ENCODE measurements around the gene UTS2R.
"Not testable (repeated sequence)": the region's sequence is repeated elsewhere in the genome, so short reads cannot be mapped to it uniquely, and the experiment has no call there.

UTS2R gene

DNA sequence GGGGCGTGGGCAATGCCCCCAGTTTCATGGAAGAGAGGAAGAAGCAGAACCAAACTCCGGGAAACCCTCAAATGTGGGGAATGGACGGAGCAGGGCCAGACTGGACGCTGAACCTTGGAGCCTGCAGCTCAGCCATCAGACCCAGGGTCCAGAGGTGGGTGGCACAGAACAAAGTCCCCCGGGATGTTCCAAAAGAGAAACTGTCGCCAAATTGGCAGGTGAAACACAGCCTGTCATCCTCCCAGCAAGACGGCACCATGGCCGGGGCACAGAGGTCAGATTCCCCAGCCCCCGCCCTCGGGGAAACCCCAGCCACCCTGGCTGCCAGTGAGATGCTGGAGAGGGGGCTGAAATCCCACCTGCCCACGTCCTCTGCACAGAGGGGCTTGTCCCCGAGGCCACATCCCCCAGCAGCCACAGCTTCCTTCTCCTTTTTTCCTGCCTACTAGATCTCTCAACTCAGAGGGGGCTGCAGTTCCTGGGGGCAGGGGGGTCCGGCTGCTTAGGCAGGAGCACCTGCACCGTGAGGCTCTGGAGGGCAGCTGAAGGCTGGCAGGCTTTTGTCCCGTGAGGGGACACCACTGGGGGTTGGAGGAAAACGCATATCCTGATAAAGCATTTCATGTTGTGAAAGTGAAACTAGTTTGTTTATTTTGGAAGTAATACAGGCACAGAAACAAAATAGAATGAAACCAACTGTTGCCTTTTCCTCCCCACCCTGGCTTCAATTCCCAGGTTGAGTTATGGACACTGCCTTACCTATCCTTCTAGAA, 36.8 kb upstream of the UTS2R start:
- DNase-seq, result no peak

DNA sequence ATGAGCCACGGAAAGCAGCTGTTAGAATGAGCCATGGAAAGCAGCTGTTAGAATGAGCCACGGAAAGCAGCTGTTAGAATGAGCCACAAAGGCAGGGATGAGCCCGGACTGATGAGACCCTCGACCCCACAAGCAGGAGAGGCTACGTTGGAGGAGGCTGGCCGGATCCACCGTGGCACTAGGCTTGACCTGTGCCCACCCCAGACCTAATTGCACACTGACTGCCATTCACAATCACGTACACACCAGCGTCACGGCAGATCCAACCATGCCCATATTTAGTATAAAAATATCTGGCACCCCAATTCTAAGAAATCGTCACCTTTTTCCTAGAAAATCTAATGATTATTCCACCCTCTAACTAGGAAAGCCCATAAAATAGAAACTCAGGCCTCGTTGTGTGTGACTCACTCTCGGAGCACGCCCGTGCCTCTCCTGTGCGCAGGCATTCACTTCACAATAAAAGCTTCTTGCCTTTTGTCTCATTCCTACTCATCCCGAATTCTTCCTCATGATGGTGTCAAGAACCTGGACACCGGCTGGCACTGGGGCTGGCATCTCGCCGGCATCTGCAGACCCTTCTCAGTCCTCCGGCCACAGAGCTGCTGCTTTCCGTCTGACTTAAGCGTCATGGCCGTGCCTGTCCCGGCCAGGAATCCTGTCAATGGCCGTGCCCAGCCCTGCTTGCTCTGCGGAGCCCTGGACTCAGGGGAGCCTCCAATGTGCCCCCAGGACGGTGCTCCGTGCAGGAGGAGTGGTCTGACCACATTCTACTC, 32.5 kb upstream of the UTS2R start:
- no peak for DNase-seq

DNA sequence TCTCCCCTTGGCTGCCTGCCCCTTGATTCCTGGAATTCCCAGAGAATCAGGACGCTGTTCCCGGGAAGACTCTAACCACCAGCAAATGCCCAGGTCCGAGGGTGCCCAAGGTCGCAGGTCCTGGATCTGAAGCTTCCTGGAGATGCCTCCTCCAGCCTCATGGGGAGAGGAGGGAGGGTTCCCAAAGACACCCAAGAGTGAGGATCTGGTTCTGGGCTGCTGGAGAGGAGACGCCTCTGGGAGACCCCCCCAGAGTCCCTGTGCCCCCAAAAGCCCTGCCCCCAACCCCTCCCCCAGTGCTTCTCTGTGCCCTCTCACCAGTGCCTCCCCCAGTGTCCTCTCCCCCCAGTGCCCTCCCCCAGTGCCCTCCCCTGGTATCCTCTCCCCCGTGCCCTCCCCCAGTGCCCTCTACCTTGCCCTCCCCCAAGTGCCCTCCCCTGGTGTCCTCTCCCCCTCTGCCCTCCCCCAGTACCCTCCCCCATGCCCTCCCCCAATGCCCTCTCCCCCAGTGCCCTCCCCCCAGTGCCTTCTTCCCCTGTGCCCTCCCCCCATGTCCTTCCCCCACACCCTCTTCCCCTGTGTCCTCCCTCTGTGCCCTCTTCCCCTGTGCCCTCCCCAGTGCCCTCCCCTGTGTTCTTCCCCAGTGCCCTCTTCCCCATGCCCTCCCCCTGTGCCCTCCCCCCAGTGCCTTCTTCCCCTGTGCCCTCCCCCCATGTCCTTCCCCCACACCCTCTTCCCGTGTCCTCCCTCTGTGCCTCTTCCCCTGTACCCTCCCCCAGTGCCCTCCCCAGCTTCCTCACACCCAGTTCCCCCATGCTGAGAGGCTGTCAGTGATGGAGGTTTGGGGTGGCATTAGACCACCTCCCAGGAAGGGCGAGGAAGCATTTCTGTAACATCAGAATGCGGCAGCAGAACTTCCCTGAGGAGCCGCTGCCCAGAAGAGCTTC, 31.7 kb upstream of the UTS2R start:
- no peak for DNase-seq

DNA sequence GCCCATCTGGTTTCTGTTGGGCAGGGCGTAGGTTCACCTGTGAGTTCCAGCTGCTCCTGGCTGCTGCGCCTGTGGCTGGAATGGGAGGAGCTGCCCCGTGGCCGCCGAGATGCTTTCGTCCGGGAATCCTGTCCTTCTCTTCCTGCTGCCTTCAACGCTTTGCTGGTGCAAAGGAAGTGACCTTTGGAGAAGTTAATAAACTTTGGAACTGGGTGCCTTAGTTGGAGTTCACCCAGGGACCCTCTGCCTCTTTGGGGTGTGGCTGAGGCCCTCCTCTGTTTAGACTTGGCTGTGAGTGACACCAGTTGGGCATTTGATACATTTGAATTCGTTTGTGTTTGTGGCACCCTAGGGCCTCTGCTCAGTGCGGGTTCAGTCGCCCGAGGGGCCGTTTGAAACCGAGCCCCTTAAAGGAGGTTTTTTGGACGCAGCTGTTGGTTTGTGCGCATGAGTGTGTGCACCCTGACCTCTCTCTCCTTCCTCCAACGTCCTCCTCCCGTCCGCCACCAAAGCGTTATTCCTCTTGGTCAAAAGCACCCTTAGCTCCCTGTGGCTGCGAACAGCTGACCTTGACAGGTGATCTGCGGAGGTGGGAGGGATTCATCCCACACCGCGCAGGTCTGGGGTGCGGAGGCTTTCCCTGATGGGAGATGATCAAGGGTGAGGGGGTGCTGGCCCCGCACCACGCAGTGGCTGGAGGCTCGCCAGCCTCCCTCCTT, 29.0 kb upstream of the UTS2R start:
- no peak for DNase-seq

DNA sequence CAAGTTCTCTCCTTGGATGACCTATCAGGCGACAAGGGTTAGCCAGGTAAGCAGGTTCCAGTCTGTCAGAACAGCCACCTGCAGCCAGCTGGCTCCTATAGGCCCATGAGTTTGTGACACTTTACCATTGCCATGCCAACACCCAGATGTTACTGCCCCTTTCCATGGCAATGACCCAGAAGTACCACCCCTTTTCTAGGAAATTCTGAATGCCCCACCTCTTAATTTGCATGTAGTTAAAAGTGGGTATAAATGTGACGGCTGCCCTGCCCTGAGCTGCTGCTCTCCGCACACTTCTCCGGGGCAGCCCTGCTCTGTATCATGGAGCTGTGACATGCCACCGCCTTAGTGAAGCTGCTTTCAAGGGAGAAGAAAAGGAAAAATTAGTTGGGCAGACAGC, 28.0 kb upstream of the UTS2R start:
- no peak for DNase-seq

DNA sequence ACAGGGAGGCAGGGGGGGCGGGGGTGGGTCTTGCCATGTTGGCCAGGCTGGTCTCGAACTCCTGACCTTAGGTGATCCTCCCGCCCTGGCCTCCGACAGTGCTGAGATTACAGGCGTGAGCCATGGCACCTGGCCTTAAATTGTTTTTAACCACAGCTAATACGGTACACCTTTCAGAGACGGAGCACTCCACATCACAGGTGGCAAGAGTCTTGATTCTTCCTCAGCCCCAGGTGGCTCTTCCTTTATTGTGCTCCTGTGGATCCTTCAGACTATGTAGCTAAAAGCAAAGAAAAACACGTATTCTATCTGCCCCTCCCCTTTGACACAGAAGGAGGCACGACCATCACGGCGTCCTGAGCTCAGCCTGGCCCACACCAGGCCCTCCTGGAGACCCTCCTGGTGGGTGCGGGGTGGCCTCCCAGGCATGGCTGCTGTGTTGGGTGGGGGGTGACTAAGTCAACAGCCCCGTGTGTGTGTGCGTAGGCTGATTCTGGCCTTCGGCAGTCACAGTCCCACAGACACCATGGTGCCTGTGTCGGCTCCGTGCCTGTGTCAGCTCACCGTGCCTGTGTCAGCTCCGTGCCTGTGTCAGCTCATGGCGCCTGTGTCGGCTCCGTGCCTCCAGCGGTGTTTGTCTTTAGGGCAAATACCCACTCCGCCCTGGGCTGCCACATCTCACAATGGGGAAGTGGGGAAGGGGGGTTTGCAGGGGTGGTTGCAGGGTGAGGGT, 27.2 kb upstream of the UTS2R start:
- DNase-seq, result no peak

DNA sequence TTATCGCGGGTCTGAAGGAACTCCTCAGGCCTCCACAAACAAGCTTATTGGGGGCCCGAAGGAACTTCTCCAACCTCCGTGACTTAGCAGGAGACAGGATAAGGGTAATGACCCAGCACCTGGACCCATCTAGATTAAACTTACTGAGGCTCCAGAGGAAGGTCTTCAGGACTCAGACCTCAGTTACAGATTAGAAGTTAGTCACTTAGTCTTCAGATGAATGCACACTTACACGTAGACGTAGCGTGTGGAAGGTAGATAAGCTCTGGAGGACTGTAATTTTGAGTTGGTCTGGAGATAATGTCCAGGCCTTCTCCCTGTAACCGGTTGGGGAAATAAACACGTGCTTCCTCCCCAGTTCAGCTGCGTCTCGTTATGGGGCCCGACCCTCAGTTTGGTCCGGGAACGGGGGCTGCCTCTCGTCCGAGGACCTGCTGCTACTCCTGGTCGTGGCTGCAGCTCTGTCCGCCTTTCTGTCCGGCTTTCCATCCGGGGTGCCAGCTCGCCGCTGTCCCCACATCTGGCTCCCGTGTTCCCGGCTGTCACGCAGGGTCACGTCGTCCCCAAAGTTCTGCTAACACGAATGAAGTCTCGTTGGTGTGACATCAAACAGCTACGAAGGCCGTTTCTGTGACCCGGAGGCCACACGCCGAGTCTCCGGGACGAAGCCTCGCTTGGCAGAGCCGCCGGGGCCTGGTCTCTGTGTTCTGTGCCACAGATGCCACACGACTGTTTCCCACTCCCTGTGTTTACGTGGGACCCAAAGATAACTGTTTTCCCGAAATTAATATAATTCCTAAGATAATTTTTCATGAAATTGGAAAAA, 26.2 kb upstream of the UTS2R start:
- no peak for DNase-seq

DNA sequence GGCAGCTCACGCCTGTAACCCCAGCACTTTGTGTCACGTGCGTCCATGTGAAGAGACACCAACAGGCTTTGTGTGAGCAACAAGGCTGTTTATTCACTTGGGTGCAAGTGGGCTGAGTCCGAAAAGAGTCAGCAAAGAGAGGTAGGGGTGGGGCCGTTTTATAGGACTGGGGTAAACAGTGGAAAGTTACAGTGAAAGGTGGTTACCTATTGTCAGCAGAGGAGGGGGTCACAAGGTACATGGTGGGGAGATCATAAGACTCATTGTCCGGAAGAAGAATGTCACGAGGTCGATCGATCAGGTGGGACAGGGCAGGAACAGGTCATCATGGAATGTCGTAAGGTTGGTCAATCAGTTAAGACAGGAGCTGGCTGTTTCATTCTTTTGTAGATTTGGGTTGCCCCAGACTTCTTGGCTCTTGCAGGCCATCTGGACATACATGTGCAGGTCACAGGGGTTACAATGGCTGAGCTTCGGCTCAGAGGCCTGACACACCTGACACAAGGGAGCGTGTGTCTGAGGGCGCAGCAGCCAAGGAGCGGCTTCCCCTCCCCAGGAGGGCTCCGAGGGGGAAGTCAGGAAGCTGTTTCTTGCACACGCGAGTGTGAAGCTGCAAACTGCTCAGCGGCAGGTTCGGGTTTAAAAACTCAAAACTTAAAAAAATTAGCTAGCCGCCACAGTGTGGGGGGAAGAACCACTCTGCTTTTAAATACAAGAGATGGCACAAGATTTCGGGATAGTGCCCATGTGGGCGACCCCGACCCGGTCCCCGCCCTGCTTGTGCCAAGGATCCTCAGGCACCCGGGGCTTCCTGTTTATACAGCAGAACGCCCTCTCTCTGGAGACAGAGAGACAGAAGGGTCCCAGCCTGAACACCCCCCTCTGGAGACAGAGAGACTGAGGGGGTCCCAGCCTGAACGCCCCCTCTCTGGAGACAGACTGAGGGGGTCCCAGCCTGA, 24.9 kb upstream of the UTS2R start:
- DNase-seq, result no peak

DNA sequence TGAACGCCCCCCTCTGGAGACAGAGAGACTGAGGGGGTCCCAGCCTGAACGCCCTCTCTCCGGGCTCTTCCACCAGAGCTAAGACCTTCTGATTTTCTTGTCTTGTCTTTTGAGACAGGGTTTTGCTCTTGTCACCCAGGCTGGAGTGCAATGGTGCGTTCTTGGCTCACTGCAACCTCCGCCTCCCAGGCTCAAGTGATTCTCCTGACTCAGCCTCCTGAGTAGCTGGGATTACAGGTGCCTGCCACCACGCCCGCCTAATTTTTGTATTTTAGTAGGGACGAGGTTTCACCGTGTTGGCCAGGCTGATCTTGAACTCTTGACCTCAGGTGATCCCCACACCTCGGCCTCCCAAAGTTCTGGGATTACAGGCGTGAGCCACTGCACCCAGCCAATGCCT, 23.6 kb upstream of the UTS2R start:
- DNase-seq, result not testable (repeated sequence)

DNA sequence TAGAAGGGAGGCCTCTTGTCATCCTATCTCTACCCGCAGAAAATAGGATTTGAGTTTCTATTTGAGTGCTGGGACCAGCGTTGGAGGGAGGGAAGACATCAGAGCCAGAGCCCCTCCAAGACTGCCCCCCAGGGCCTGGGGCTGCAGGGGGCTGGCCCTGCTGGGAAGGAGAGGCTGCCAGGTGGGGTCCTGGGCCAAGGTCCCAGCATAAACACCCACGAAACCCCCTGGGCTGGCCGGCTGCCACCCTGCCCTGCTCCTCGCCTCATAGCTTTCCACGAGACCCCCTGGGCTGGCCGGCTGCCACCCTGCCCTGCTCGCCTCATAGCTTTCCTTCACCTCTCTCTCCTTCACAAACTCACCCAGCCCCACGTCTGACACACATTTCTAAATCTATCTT, 23.1 kb upstream of the UTS2R start:
- no peak for DNase-seq

DNA sequence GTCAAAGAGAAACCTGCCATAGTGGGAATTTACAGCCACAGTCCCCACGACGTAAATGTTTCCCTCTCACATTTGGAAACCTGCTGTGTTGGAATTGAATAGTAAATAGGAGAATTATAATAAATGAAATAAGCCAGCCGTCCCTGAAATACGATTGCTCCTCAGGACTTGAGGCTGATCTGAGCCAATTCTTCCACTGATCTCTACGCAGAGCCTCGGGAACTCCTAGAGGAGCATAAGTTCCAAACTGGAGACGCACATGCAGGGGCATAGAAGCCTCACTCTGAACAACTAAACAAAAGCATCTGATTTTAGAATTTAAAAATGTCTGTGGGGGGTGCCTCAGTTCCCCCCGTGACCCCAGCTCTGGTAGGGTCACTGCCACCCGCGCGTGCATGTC, 22.7 kb upstream of the UTS2R start:
- no peak for DNase-seq

DNA sequence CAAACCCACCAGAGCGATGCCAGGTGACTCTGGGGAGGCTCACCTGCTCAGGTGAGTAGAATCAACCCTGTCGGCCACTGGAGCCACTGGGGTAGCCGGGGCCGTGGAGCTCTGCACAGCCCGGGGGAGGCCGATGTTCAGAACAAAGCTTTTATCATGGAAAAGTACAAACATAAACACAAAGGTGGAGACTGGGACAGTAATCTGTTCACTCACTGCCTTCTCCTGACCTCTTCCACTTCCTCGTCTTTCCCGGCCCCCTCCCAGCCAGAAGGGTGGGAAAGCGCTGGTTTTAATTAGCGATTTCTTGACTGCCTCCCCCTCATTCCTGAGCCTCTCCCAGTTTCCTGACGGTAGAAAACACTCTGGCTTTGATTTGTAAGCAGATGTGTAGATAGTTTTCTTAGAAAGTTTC, 22.3 kb upstream of the UTS2R start:
- no peak for DNase-seq

DNA sequence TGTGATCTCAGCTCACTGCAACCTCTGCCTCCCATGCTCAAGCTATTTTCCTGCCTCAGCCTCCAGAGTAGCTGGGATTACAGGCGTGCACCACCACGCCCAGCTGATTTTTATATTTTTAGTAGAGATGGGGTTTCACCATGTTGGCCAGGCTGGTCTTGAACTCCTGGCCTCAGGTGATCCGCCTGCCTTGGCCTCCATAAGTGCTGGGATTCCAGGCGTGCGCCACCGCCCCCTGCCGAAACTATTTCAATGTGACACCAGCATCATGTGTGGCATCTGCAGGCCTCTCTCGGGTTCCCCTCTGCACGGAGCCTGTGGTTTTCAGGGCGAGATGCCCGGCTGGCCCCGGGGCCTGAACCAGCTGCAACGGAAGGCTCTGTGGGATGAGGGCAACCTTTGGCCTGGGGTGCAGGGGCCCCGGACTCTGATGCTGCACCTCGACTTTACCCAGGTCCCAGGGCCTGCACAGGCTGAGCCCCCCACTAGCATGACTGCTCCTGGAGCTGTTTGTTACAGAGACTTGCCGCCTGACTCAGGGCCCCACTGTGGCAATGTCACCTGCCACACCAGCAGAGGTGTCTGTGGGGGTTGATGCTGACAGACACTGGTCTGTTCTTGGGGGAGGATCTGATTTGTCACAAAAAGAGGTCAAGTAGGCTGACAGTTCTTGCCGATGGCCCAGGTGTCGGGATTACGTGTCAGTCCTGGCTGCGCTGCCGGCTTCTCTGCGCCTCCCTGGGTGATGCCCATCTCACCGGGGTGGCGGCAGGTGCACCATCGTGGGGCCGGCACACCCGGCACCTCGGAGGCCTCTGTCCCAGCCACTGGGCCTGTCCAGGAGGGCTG, 21.2 kb upstream of the UTS2R start:
- peak; percentile 79 for DNase-seq

DNA sequence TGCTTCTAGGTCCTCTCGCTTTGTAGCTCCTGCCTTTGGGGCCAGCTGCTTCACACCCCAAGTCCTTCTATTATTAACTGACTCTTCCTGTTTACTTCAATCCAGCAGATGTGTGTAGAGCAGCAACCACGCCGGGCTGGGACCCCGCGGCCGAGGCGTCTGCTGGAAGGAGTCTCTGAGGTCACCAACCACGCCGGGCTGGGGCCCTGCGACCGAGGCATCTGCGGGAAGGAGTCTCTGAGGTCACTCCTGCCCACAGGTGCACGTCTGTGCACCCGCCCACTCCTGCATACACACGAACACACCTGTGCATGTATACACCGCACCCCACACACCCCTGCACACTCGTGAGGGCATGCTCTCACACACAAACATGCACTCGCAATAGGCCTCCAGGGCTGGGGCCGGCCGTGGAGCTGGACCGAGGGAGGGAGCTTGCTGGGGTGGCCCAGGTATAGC, 20.3 kb upstream of the UTS2R start:
- no peak for DNase-seq

DNA sequence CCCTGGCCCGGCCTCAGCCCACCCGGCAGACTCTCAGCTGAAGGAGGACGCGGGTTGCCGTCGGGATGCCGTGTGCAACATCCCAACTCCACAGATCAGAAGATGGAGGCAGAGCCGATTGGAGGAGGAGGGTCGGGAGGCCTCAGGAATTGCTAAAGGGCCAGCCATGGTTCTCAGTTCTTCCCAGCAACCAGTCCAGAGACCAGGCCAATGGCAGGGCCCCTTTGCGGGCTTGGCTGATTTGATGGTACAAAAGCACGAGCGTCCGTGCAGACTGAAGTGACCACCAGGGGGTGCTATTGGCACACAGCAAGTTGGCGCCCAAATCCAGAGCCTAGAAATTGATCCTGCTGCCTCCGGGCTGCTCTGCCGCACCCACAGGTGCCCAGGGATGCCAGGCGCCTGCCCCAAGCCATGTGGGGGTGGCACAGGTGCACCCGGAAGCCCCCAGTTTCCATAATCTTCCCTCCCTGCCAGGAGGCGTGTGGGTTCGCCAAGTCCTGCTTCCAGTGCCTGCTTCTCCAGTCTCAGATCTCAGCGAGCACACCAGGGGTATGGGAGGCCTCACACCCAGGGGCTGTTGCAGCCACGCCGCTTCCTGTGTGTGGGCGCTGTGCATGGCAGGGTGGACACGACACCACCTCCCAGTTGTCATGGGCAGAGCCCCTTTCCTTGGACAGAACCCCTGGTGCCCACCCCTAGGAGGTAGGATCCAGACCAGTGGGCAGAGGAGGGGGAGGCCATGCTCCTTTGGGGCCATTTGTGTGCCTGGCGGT, 19.7 kb upstream of the UTS2R start:
- DNase-seq, result peak; percentile 92

DNA sequence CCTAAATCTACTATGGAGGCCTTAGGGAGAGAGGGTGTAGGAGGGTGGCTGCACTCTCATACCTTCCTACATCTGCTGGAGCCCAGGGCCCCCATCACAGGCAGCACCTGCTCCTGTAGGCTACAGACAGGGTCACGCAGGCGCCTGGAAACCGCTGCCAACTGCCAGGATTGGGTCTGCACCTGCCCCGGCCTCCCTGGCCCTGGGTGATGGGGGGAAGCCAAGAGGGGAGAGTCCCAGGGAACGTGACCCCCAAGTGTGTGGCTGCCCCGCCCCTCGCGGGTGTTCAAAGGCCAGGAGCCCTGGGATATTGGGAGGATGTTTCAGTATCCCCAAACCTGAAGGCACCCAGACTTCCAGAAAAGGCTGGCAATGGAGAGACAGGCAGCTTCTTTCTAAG, 18.1 kb upstream of the UTS2R start:
- no peak for DNase-seq

DNA sequence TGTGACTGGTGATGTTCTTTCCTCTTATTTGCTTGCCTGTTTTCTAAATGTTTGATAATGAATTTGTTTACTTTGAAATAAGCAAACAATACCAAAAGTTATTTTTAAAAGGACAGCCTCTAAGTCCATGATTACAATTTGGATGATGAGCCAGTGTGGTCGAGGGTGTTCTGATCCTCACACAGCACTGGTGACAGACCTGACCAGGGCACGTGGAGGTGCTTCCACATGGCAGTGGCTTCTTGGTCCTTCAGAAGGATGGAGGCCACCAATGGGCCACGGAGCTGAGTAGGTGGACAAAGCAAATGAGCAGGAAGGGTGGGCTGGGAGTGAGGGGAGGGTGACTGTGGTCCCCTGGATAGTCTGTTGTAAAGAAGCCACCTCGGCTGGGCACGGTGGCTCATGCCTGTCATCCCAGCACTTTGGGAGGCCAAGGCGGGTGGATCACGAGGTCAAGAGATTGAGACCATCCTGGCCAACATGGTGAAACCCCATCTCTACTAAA, 16.7 kb upstream of the UTS2R start:
- no peak for DNase-seq
